Kidney glomerular epithelial cell (primary cell): ENCODE measurements around the gene LARGE2.

ENCODE experiments used
- DNase-seq: peaks from one replicate; lab custom pipeline; 2025; lab: John Stamatoyannopoulos, UW

The LARGE2 gene

DNA sequence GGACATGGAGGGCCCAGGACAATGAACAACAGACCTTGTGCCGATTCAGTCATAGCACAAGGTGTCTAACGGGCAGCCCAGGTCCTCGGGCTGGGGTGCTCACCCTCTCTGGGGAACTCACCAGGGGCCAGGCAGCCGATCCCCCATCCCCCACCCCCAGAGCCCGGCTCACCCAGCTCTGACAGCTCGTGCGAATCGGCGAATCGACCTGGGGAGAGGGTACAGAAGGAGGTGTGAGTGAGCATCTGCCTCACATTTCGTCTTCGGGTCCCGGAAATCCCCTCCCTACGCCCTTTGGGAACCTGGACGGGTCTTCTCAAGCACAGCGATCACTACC lies 5.2 kb upstream of the LARGE2 start:
- no peak for DNase-seq

- DNase-seq = peak; percentile 98
These were observed 4.7 kb upstream of the LARGE2 start, which contains the start of gene PEX16 for GRCh38 chr11:45917623-45918330. PEX16 (minus strand) TSS chr11:45917877; CDS start chr11:45917811, 66 bp downstream.

- peak; percentile 60 for DNase-seq
These were observed 4.0 kb upstream of the LARGE2 start for GRCh38 chr11:45918331-45918941.

GRCh38 chr11:45918962-45919675 lies 3.3 kb upstream of the LARGE2 start:
- no peak for DNase-seq

GRCh38 chr11:45919806-45920530 lies 2.5 kb upstream of the LARGE2 start:
- no peak for DNase-seq

GRCh38 chr11:45920531-45921477 lies 1.7 kb upstream of the LARGE2 start:
- no peak for DNase-seq

GRCh38 chr11:45921561-45922424 lies 663 bp upstream of the LARGE2 start:
- no peak for DNase-seq

- no peak for DNase-seq
These were observed 1.8 kb downstream of the LARGE2 start for GRCh38 chr11:45924036-45924915.

DNA sequence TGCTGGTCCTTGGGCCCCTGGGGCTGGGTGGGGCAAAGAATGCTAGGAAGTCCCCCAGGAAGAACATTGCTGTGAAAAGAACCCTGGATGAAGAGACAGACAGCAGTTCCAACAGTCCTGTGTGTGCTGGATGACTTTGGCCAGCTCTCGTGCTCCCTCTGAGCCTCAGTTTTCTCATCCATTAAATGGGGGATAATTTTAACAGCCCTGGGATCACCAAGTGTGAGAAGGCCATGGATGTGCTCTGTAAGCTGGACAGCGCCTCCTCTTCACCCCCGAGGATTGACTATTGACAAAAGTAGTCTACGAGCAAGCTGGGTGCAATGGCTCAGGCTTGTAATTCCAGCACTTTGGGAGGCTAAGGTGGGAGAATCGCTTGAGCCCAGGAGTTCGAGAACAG lies 2.5 kb downstream of the LARGE2 start:
- DNase-seq = no peak

GRCh38 chr11:45925550-45925949 lies 3.1 kb downstream of the LARGE2 start:
- DNase-seq = no peak

GRCh38 chr11:45926001-45926401 lies 3.5 kb downstream of the LARGE2 start:
- no peak for DNase-seq

DNA sequence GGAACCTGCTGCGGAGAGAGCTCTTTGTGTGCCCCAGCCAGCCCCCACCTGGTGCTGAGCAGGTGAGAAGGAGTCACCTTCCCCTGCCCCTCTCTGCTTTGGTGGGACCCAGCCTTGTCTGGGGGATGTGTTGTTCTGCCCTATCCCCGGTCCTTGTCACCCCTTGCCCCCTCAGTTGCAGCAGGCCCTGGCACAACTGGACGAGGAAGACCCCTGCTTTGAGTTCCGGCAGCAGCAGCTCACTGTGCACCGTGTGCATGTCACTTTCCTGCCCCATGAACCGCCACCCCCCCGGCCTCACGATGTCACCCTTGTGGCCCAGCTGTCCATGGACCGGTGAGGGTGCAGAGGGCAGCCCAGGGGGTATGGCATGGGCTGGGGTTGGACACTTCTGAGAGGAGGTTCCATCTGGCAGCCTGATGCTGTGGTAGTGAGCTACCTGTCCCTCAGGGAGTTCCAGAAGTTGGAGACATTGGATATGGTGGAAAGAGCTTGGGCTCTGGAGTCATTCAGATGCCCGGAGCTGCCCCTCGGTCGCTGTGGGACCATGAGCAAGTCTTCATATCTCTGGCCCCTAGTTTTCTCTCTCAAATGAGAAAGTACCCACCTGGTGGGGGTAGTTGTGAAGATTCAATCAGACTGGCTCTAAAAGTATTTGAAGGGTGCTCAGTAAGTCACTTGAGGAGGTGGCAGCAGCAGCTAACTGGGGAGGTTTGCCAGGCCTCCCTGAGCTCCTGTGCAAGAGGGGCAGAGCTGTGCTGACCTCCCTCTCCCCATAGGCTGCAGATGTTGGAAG lies 4.3 kb downstream of the LARGE2 start:
- DNase-seq = no peak

GRCh38 chr11:45927332-45927683 lies 4.9 kb downstream of the LARGE2 start:
- no peak for DNase-seq

- no peak for DNase-seq
These were observed 5.4 kb downstream of the LARGE2 start for GRCh38 chr11:45927684-45928413.

DNA sequence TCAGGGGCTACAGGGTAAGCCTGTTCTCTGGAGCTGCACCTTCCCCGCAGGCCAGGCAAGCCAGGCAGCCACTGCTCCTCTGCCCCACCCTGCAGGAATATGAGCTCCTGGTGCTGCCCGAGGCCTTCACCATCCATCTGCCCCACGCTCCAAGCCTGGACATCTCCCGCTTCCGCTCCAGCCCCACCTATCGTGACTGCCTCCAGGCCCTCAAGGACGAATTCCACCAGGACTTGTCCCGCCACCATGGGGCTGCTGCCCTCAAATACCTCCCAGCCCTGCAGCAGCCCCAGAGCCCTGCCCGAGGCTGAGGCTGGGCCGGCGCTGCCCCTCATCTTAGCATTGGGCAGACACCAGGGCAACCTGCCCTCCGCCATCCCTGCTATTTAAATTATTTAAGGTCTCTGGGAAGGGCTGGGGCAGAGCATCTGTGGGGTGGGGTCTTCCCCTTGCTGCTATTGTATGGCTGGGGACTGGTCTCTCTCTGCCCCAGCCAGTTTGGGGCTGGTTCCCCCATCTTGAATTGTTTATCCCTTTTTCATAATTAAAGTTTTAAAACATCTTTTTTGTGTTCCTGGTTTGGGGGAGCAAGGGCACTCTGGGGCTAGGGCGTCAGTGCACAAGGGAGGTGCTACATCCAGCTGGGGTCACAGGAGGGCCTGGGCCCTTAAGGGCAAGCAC lies 6.2 kb downstream of the LARGE2 start:
- no peak for DNase-seq

DNA sequence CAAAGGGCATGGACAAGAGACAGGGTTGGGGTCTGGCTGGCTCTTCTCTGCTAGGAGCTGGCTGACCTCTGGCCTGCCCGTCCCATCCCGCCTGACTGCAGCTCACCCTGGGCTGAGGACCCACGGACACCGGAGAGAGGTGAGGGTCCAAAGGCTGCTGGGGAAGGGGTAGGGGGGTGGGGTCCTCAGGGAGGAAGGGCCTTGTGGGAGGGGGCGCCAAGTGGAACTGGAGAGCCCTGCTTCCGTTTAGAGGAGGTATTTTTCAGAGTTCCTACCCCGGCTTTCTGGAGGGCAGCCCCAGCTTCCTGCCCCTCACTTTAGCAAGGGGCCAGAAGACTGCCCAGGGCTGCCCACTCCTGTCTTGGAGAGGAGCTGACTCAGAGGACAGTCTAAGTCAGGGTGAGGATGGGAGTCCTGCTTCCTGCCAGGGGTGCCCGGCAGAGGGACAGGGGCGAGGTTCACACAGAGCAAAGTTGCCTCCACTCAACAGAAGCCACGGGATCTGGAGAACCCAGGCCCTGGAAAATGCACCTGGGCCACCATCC lies 7.1 kb downstream of the LARGE2 start:
- no peak for DNase-seq
